HepG2 (cell line): Measurements from ENCODE around the gene PLD6. TPM values are rescaled to one million over a fixed set of nuclear protein-coding genes. Genes with fewer than 3 reads are reported as not detected.

Experiments
- ADNP ChIP-seq: sonication (generic); formaldehyde crosslinking; IDR thresholded peaks from 2 replicates; pipeline ENCODE4 v1.4.0; 2020; ENCODE audit warnings: missing genetic modification reagents
- CTCF ChIP-seq: sonication (generic); formaldehyde crosslinking; IDR thresholded peaks from 2 replicates; pipeline ENCODE4 v1.5.0; 2020; ENCODE audit warnings: mild to moderate bottlenecking, missing genetic modification reagents, moderate library complexity
- FOXO1 ChIP-seq: sonication (generic); formaldehyde crosslinking; IDR thresholded peaks from 2 replicates; pipeline ENCODE4 v1.4.0; 2020; ENCODE audit warnings: missing genetic modification reagents
- GATAD2A ChIP-seq: IDR thresholded peaks from 2 replicates; pipeline ENCODE4 v1.6.1; 2016
- HOXA5 ChIP-seq: sonication (generic); formaldehyde crosslinking; IDR thresholded peaks from 2 replicates; pipeline ENCODE4 v1.4.0; 2020; ENCODE audit warnings: missing genetic modification reagents
- KDM5B ChIP-seq: sonication (generic); formaldehyde crosslinking; IDR thresholded peaks from 2 replicates; pipeline ENCODE4 v1.4.0; 2020; ENCODE audit warnings: missing genetic modification reagents, mild to moderate bottlenecking, borderline replicate concordance
- RXRB ChIP-seq: IDR thresholded peaks from 2 replicates; pipeline ENCODE4 v1.6.1; 2016; ENCODE audit warnings: borderline replicate concordance, missing genetic modification reagents, missing compliant biosample characterization
- STAG1 ChIP-seq: sonication (generic); formaldehyde crosslinking; IDR thresholded peaks from 2 replicates; pipeline ENCODE4 v1.4.0; 2020; ENCODE audit warnings: missing genetic modification reagents
- TFAP4 ChIP-seq: sonication (generic); IDR thresholded peaks from 2 replicates; pipeline ENCODE4 v1.6.1; 2016; ENCODE audit warnings: low read depth, borderline replicate concordance
- ZBTB38 ChIP-seq: sonication (generic); formaldehyde crosslinking; IDR thresholded peaks from 2 replicates; pipeline ENCODE4 v1.5.1; 2020; ENCODE audit warnings: mild to moderate bottlenecking, missing genetic modification reagents
- ZNF207 ChIP-seq: fragments of 450-650 bp; IDR thresholded peaks from 2 replicates; pipeline ENCODE4 v1.6.1; 2016; ENCODE audit warnings: antibody characterized with exemption, borderline replicate concordance
- ZNF230 ChIP-seq: sonication (generic); formaldehyde crosslinking; IDR thresholded peaks from 2 replicates; pipeline ENCODE4 v1.4.0; 2020; ENCODE audit warnings: mild to moderate bottlenecking, missing genetic modification reagents
- ZNF331 ChIP-seq: sonication (generic); formaldehyde crosslinking; IDR thresholded peaks from 2 replicates; pipeline ENCODE4 v1.4.0; 2020; ENCODE audit warnings: missing genetic modification reagents
- ZNF615 ChIP-seq: sonication (generic); formaldehyde crosslinking; IDR thresholded peaks from 2 replicates; pipeline ENCODE4 v1.5.0; 2020; ENCODE audit warnings: mild to moderate bottlenecking, missing genetic modification reagents, borderline replicate concordance
- ZNF646 ChIP-seq: sonication (generic); formaldehyde crosslinking; IDR thresholded peaks from 2 replicates; pipeline ENCODE4 v1.9.0; 2021; ENCODE audit warnings: mild to moderate bottlenecking, missing genetic modification reagents
- ZNF7 ChIP-seq: IDR thresholded peaks from 2 replicates; pipeline ENCODE4 v1.6.1; 2016; ENCODE audit warnings: missing biosample characterization, missing genetic modification reagents
- ZNF724P ChIP-seq: sonication (generic); formaldehyde crosslinking; IDR thresholded peaks from 2 replicates; pipeline ENCODE4 v1.8.0; 2022; ENCODE audit warnings: missing genetic modification reagents, borderline replicate concordance
- polyA plus RNA-seq, 8 experiments: library from polyadenylated mRNA; depleted of rRNA in 3 of 8; stranded (reverse) in 7 of 8; unstranded in 1 of 8; fragments of >200 nt; fragmentation: Illumina TruSeq in 4 of 8; extraction: Trizol in 4 of 8; gene quantifications; 2 replicates each; pipeline versions ENCODE4 v1.2.1 to v1.2.3, GENCODE V29; 2011 to 2016; ENCODE audit warnings: low read depth in 4 of 8, missing spikeins in 1 of 8, mixed read lengths in 1 of 8; ENCODE audit not compliant: insufficient read depth in 1 of 8
- total RNA-seq, 5 experiments: library from RNA; depleted of rRNA; stranded (reverse); fragments of >200 nt; fragmentation: Illumina TruSeq; extraction: Trizol; gene quantifications; 2 replicates each; pipeline ENCODE4 v1.2.3, GENCODE V29; 2016; ENCODE audit warnings: low read depth in 1 of 5

PLD6 gene
- total and polyA plus RNA-seq, 2 of the 13 experiments (the other 11 are each of a cell fraction or from before 2014, with no cell fraction given): 5.2 to 11.4 TPM

GRCh38 chr17:17190188-17190587 is 15.9 kb downstream of the PLD6 start (continued):
- no peak for TF ChIP-seq ZNF646 (CRISPR knock-in tag)
- peak; percentile 63 for TF ChIP-seq CTCF (CRISPR knock-in tag)
- no peak for TF ChIP-seq HOXA5 (CRISPR knock-in tag)
- TF ChIP-seq ZNF7 (CRISPR knock-in tag): peak; percentile 72; the same call in 1 of the 2 replicates
- TF ChIP-seq STAG1 (CRISPR knock-in tag): peak; percentile 40
- no peak for TF ChIP-seq ADNP
- TF ChIP-seq ZNF615 (CRISPR knock-in tag): no peak
- TF ChIP-seq GATAD2A (CRISPR knock-in tag): 0 out of 2 replicates have a peak, but pooled peaks have one; percentile 9
- 0 out of 2 replicates have a peak, but pooled peaks have one; percentile 48 for TF ChIP-seq ZNF724P
- TF ChIP-seq RXRB (CRISPR knock-in tag): peak; percentile 14; the same call in 1 of the 2 replicates
- TF ChIP-seq ZBTB38 (CRISPR knock-in tag): peak; percentile 87
- 0 out of 2 replicates have a peak, but pooled peaks have one; percentile 27 for TF ChIP-seq FOXO1
- no peak for TF ChIP-seq ZNF207
- peak; percentile 27; the same call in 1 of the 2 replicates for TF ChIP-seq ZNF331
- no peak for TF ChIP-seq KDM5B (CRISPR knock-in tag)
- TF ChIP-seq ZNF230 (CRISPR knock-in tag): no peak
- peak; percentile 80 for TF ChIP-seq TFAP4
